ENCODE data around the gene APLP2. TPM values are rescaled to one million over a fixed set of nuclear protein-coding genes. Genes with fewer than 3 reads are reported as not detected.
A peak's percentile ranks its signal among the peaks of the same experiment; 100 is the strongest.

The APLP2 gene
- total and polyA plus RNA-seq, 2 of the 13 experiments (the other 11 are each of a cell fraction or from before 2014, with no cell fraction given) = 315 to 594 TPM

DNA sequence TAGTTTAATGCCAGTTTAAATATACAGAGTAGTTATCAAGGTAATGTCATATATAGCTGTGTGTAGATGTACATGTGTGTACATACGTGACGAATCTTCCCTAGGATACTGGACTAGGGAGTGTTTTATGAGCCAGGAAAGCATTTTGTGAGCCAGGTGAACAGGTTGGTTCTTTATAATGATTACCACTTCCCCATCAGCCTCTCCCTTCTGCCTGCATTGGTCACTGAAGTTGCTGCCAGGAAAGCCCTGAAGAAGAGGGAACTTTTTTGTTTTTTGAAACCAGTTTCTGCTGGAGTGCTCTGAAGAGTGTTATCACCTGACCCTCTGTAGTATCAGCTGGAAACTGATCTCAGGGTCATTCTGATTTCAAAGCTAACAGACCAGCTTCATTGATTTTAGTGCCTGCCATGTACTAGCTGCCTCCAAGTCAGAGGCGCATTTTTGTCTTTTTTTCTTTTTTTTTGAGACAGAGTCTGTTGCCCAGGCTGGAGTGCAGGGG is 75.7 kb downstream of the APLP2 start (continued):
- TF ChIP-seq SMAD9 (CRISPR knock-in tag; IDR thresholded peaks at IDR 0.05) = no peak
- TF ChIP-seq, protein P1, sequence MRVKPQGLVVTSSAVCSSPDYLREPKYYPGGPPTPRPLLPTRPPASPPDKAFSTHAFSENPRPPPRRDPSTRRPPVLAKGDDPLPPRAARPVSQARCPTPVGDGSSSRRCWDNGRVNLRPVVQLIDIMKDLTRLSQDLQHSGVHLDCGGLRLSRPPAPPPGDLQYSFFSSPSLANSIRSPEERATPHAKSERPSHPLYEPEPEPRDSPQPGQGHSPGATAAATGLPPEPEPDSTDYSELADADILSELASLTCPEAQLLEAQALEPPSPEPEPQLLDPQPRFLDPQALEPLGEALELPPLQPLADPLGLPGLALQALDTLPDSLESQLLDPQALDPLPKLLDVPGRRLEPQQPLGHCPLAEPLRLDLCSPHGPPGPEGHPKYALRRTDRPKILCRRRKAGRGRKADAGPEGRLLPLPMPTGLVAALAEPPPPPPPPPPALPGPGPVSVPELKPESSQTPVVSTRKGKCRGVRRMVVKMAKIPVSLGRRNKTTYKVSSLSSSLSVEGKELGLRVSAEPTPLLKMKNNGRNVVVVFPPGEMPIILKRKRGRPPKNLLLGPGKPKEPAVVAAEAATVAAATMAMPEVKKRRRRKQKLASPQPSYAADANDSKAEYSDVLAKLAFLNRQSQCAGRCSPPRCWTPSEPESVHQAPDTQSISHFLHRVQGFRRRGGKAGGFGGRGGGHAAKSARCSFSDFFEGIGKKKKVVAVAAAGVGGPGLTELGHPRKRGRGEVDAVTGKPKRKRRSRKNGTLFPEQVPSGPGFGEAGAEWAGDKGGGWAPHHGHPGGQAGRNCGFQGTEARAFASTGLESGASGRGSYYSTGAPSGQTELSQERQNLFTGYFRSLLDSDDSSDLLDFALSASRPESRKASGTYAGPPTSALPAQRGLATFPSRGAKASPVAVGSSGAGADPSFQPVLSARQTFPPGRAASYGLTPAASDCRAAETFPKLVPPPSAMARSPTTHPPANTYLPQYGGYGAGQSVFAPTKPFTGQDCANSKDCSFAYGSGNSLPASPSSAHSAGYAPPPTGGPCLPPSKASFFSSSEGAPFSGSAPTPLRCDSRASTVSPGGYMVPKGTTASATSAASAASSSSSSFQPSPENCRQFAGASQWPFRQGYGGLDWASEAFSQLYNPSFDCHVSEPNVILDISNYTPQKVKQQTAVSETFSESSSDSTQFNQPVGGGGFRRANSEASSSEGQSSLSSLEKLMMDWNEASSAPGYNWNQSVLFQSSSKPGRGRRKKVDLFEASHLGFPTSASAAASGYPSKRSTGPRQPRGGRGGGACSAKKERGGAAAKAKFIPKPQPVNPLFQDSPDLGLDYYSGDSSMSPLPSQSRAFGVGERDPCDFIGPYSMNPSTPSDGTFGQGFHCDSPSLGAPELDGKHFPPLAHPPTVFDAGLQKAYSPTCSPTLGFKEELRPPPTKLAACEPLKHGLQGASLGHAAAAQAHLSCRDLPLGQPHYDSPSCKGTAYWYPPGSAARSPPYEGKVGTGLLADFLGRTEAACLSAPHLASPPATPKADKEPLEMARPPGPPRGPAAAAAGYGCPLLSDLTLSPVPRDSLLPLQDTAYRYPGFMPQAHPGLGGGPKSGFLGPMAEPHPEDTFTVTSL (CRISPR knock-in tag; IDR thresholded peaks at IDR 0.05; ENCODE audit: borderline replicate concordance) = no peak
- TF ChIP-seq, protein P2, sequence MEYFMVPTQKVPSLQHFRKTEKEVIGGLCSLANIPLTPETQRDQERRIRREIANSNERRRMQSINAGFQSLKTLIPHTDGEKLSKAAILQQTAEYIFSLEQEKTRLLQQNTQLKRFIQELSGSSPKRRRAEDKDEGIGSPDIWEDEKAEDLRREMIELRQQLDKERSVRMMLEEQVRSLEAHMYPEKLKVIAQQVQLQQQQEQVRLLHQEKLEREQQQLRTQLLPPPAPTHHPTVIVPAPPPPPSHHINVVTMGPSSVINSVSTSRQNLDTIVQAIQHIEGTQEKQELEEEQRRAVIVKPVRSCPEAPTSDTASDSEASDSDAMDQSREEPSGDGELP (IDR thresholded peaks at IDR 0.05; ENCODE audit: borderline replicate concordance, low read depth) = peak; percentile 94
- TF ChIP-seq, protein P3, sequence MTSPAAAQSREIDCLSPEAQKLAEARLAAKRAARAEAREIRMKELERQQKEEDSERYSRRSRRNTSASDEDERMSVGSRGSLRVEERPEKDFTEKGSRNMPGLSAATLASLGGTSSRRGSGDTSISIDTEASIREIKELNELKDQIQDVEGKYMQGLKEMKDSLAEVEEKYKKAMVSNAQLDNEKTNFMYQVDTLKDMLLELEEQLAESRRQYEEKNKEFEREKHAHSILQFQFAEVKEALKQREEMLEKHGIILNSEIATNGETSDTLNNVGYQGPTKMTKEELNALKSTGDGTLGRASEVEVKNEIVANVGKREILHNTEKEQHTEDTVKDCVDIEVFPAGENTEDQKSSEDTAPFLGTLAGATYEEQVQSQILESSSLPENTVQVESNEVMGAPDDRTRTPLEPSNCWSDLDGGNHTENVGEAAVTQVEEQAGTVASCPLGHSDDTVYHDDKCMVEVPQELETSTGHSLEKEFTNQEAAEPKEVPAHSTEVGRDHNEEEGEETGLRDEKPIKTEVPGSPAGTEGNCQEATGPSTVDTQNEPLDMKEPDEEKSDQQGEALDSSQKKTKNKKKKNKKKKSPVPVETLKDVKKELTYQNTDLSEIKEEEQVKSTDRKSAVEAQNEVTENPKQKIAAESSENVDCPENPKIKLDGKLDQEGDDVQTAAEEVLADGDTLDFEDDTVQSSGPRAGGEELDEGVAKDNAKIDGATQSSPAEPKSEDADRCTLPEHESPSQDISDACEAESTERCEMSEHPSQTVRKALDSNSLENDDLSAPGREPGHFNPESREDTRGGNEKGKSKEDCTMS (CRISPR knock-in tag; conservative IDR thresholded peaks at IDR 0.05) = no peak
- TF ChIP-seq SAP130 (CRISPR knock-in tag; IDR thresholded peaks at IDR 0.05; ENCODE audit: low read depth) = no peak
- 0 out of 2 replicates have a peak, but pooled peaks have one; percentile 26 for TF ChIP-seq SIX1 (CRISPR knock-in tag; IDR thresholded peaks at IDR 0.05; ENCODE audit: borderline replicate concordance)
- TF ChIP-seq SALL1 (CRISPR knock-in tag; IDR thresholded peaks at IDR 0.05) = peak; percentile 22; the same call in 1 of the 2 replicates
- TF ChIP-seq HNF4G (IDR thresholded peaks at IDR 0.05; ENCODE audit: borderline replicate concordance, low read depth, low read length) = peak; percentile 42; the same call in 1 of the 2 replicates
- no peak for TF ChIP-seq HNF4G (CRISPR knock-in tag; IDR thresholded peaks at IDR 0.05; ENCODE audit: borderline replicate concordance, low read depth)
- TF ChIP-seq, protein P4, sequence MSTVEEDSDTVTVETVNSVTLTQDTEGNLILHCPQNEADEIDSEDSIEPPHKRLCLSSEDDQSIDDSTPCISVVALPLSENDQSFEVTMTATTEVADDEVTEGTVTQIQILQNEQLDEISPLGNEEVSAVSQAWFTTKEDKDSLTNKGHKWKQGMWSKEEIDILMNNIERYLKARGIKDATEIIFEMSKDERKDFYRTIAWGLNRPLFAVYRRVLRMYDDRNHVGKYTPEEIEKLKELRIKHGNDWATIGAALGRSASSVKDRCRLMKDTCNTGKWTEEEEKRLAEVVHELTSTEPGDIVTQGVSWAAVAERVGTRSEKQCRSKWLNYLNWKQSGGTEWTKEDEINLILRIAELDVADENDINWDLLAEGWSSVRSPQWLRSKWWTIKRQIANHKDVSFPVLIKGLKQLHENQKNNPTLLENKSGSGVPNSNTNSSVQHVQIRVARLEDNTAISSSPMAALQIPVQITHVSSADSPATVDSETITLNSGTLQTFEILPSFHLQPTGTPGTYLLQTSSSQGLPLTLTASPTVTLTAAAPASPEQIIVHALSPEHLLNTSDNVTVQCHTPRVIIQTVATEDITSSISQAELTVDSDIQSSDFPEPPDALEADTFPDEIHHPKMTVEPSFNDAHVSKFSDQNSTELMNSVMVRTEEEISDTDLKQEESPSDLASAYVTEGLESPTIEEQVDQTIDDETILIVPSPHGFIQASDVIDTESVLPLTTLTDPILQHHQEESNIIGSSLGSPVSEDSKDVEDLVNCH (CRISPR knock-in tag; IDR thresholded peaks at IDR 0.05) = no peak
- no peak for TF ChIP-seq PRPF4 (IDR thresholded peaks at IDR 0.05; ENCODE audit: low read depth, low read length, poor library complexity, severe bottlenecking)
- TF ChIP-seq RXRA (CRISPR knock-in tag; IDR thresholded peaks at IDR 0.05) = no peak
- TF ChIP-seq AGO2 (optimal IDR thresholded peaks at IDR 0.05; ENCODE audit: low read depth, low read length) = no peak
- no peak for TF ChIP-seq SIN3B (IDR thresholded peaks at IDR 0.05; ENCODE audit: low read length)
- TF ChIP-seq, protein P5, sequence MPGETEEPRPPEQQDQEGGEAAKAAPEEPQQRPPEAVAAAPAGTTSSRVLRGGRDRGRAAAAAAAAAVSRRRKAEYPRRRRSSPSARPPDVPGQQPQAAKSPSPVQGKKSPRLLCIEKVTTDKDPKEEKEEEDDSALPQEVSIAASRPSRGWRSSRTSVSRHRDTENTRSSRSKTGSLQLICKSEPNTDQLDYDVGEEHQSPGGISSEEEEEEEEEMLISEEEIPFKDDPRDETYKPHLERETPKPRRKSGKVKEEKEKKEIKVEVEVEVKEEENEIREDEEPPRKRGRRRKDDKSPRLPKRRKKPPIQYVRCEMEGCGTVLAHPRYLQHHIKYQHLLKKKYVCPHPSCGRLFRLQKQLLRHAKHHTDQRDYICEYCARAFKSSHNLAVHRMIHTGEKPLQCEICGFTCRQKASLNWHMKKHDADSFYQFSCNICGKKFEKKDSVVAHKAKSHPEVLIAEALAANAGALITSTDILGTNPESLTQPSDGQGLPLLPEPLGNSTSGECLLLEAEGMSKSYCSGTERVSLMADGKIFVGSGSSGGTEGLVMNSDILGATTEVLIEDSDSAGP (CRISPR knock-in tag; IDR thresholded peaks at IDR 0.05; ENCODE audit: borderline replicate concordance) = no peak

Data from HepG2 (cell line).